Renal cortical epithelial cell (primary cell): Measurements from ENCODE around the gene POU3F3. TPM values are rescaled to one million over a fixed set of nuclear protein-coding genes. Genes with fewer than 3 reads are reported as not detected.
A peak's percentile ranks its signal among the peaks of the same experiment; 100 is the strongest.

Experiments used
- DNase-seq: peaks from one replicate; pipeline ENCODE4 v3.0.0-alpha.2; 2011; ENCODE audit warnings: low read depth
- total RNA-seq: library from RNA; depleted of rRNA; stranded (reverse); fragments of >200 nt; gene quantifications from 2 replicates; pipeline ENCODE4 v1.2.3, GENCODE V29; 2014

The POU3F3 gene
- total RNA-seq, 1 donor from 2014 or later: 81.9 TPM

- no peak for DNase-seq
These were observed 21.3 kb downstream of the POU3F3 start for GRCh38 chr2:104875262-104875661.

- DNase-seq: no peak
These were observed 23.0 kb downstream of the POU3F3 start for GRCh38 chr2:104876606-104877570.

- no peak for DNase-seq
These were observed 25.1 kb downstream of the POU3F3 start for GRCh38 chr2:104878863-104879512.

GRCh38 chr2:104880076-104880475 is 26.2 kb downstream of the POU3F3 start:
- no peak for DNase-seq

- no peak for DNase-seq
These were observed 29.4 kb downstream of the POU3F3 start for GRCh38 chr2:104883357-104883756.

GRCh38 chr2:104885119-104885782 is 31.3 kb downstream of the POU3F3 start:
- no peak for DNase-seq

GRCh38 chr2:104887676-104888075 is 33.8 kb downstream of the POU3F3 start:
- no peak for DNase-seq

GRCh38 chr2:104888489-104889258 is 34.8 kb downstream of the POU3F3 start:
- DNase-seq: no peak

GRCh38 chr2:104889291-104889959 is 35.5 kb downstream of the POU3F3 start:
- peak; percentile 47 for DNase-seq

- DNase-seq: no peak
These were observed 36.2 kb downstream of the POU3F3 start for GRCh38 chr2:104889960-104890684.

GRCh38 chr2:104890685-104891069 is 36.8 kb downstream of the POU3F3 start:
- DNase-seq: no peak

- DNase-seq: no peak
These were observed 37.2 kb downstream of the POU3F3 start for GRCh38 chr2:104891145-104891544.

GRCh38 chr2:104896446-104896845 is 42.5 kb downstream of the POU3F3 start:
- DNase-seq: no peak

GRCh38 chr2:104897515-104898184 is 43.7 kb downstream of the POU3F3 start:
- DNase-seq: peak; percentile 74

GRCh38 chr2:104900608-104901007 is 46.7 kb downstream of the POU3F3 start:
- DNase-seq: no peak

GRCh38 chr2:104901037-104901881 is 47.3 kb downstream of the POU3F3 start:
- DNase-seq: peak; percentile 99

- no peak for DNase-seq
These were observed 48.4 kb downstream of the POU3F3 start for GRCh38 chr2:104902317-104902716.
